Mesothelial cell of epicardium (in vitro differentiated cells): Measurements from ENCODE around the gene OCEL1. TPM values are rescaled to one million over a fixed set of nuclear protein-coding genes. Genes with fewer than 3 reads are reported as not detected.

Experiments used
- DNase-seq, 2 experiments: peaks; one replicate each; pipeline ENCODE4 v3.0.0; 2021; ENCODE audit warnings: low spot score in 2 of 2; ENCODE audit not compliant: unreplicated experiment in 2 of 2
- H3K27ac Mint-ChIP-seq: 2 replicates; pipeline ENCODE4 v1.8.0; 2021; ENCODE audit warnings: mixed read lengths
- H3K27me3 Mint-ChIP-seq: 2 replicates; pipeline ENCODE4 v1.8.0; 2021; ENCODE audit warnings: low read depth, mixed read lengths
- H3K36me3 Mint-ChIP-seq: 2 replicates; pipeline ENCODE4 v1.8.0; 2021; ENCODE audit warnings: mixed read lengths
- H3K4me1 Mint-ChIP-seq: 2 replicates; pipeline ENCODE4 v1.8.0; 2021; ENCODE audit warnings: mixed read lengths
- H3K4me3 Mint-ChIP-seq: 2 replicates; pipeline ENCODE4 v1.8.0; 2021; ENCODE audit warnings: mild to moderate bottlenecking, moderate library complexity, mixed read lengths
- H3K9me3 Mint-ChIP-seq: 2 replicates; pipeline ENCODE4 v1.8.0; 2021; ENCODE audit warnings: mixed read lengths
- total RNA-seq: library from RNA; stranded (reverse); gene quantifications from 3 replicates; pipeline ENCODE4 v1.2.1, GENCODE V29; 2021
- TF ChIP-seq, protein P1 (sequence below): fragments of 200-600 bp; sonication (generic); IDR thresholded peaks from one replicate; pipeline ENCODE4 v1.5.0; 2021; ENCODE audit warnings: antibody characterized with exemption; ENCODE audit not compliant: unreplicated experiment

OCEL1 gene
- total RNA-seq, 1 donor from 2014 or later, result 19.2 TPM

DNA sequence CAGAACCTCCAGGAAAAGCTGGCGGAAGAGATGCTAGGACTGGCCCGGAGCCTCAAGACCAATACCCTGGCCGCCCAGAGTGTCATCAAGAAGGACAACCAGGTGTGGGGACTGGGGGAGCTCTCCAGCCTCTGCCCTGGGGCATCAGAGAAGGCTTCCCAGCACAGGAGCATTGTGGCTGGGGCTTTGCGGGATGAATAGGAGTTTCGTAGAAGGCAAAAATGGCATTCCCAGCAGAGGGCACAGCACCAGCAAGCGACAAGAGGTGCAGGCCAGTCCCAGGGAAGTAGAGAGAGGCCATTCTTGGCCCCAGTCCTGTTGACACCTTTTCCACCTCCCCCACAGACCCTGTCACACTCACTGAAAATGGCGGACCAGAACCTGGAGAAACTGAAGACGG, 6.7 kb upstream of the OCEL1 start:
- H3K9me3 Mint-ChIP-seq, result no peaks in the 10 kb centered on the region
- DNase-seq, result no peak
- H3K36me3 Mint-ChIP-seq, result peaks cover 18% of the 10 kb centered on the region
- TF ChIP-seq, protein P1, sequence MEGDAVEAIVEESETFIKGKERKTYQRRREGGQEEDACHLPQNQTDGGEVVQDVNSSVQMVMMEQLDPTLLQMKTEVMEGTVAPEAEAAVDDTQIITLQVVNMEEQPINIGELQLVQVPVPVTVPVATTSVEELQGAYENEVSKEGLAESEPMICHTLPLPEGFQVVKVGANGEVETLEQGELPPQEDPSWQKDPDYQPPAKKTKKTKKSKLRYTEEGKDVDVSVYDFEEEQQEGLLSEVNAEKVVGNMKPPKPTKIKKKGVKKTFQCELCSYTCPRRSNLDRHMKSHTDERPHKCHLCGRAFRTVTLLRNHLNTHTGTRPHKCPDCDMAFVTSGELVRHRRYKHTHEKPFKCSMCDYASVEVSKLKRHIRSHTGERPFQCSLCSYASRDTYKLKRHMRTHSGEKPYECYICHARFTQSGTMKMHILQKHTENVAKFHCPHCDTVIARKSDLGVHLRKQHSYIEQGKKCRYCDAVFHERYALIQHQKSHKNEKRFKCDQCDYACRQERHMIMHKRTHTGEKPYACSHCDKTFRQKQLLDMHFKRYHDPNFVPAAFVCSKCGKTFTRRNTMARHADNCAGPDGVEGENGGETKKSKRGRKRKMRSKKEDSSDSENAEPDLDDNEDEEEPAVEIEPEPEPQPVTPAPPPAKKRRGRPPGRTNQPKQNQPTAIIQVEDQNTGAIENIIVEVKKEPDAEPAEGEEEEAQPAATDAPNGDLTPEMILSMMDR, result no peak
- H3K4me3 Mint-ChIP-seq, result no peak overlapping the region
- peaks cover 10% of the 10 kb centered on the region for H3K4me1 Mint-ChIP-seq
- H3K27ac Mint-ChIP-seq, result no peak overlapping the region
- H3K27me3 Mint-ChIP-seq, result no peaks in the 10 kb centered on the region

DNA sequence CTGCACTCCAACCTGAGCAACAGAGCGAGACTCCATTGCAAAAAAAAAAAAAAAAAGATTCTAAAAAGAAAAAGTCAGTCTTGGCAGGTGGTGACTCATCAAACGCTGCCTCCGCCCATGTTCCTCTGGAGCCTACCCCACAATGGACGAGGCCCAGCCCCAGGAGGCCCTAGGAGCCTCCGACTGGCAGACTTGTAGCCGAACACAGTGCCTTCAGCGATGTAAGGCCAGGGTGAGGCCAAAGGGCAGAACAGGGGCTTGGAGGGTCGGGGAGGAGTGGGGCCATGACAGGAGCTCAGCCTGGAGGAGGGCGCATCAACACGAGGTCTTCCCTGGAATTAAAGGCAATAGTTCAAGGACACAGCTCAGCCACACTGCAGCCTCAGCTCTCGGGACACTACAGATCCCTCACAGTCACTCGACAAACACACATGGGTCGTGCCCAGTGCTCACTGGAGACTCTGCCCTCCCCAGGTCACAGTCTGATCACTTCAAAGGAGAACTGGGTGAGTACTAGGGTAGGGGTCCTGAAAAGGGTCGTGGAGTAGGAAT, 5.7 kb upstream of the OCEL1 start:
- H3K36me3 Mint-ChIP-seq, result peaks cover 18% of the 10 kb centered on the region
- H3K4me1 Mint-ChIP-seq, result peaks cover 5% of the 10 kb centered on the region
- TF ChIP-seq, protein P1, result no peak
- no peak overlapping the region for H3K4me3 Mint-ChIP-seq
- DNase-seq, result no peak
- H3K9me3 Mint-ChIP-seq, result no peaks in the 10 kb centered on the region
- no peak overlapping the region for H3K27ac Mint-ChIP-seq
- H3K27me3 Mint-ChIP-seq, result no peaks in the 10 kb centered on the region

DNA sequence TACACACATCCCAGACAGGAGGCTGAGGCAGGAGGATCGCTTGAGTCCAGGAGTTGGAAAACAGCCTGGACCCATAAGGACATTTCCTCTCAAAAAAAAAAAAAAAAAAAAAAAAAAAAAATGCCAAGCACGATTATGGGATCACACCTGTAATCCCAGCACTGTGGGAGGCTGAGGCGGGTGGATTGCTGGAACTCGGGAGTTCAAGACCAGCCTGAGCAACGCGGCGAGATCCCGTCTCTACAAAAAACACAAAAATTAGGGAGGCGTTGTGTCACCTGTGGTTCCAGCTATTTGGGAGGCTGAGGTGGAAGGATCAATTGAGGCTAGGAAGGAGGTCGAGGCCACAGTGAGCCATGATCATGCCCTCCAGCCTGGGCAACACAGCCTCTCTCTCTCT, 973 bp upstream of the OCEL1 start:
- Mint-ChIP-seq H3K4me3 (peak overlapping the region; percentile 48), H3K4me1 (peaks cover 4% of the 10 kb centered on the region), H3K27ac (no peak overlapping the region), H3K27me3 (no peaks in the 10 kb centered on the region), H3K36me3 (peaks cover 4% of the 10 kb centered on the region), H3K9me3 (no peaks in the 10 kb centered on the region)
- no peak for DNase-seq
- TF ChIP-seq, protein P1, result no peak

DNA sequence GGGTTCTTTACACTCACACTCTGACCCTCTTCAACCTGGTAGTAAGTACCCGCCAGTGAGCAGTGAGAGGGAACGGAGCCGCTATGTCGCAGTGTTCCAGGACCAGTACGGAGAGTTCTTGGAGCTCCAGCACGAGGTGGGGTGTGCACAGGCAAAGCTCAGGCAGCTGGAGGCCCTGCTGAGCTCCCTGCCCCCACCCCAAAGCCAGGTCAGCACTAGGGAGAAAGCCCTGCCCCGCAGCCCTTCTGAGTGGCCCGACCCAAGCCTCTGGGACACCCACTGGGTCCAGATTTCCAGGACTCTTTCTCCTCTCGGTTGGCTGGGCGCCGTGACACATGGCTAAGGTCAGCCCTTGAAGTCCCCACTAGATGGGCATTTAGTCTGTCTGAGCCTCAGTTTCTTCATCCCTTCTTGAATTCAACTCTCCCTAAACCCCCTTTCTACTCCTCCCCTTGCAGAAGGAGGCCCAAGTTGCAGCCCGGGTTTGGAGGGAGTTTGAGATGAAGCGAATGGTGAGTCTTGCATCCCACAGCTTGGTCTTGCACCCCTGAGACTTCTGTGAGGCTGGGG, 1.9 kb downstream of the OCEL1 start:
- DNase-seq, result no peak
- H3K9me3 Mint-ChIP-seq, result no peaks in the 10 kb centered on the region
- no peaks in the 10 kb centered on the region for H3K27me3 Mint-ChIP-seq
- peaks cover 4% of the 10 kb centered on the region for H3K4me1 Mint-ChIP-seq
- TF ChIP-seq, protein P1, result no peak
- H3K4me3 Mint-ChIP-seq, result no peak overlapping the region
- peaks cover 11% of the 10 kb centered on the region for H3K36me3 Mint-ChIP-seq
- no peak overlapping the region for H3K27ac Mint-ChIP-seq

DNA sequence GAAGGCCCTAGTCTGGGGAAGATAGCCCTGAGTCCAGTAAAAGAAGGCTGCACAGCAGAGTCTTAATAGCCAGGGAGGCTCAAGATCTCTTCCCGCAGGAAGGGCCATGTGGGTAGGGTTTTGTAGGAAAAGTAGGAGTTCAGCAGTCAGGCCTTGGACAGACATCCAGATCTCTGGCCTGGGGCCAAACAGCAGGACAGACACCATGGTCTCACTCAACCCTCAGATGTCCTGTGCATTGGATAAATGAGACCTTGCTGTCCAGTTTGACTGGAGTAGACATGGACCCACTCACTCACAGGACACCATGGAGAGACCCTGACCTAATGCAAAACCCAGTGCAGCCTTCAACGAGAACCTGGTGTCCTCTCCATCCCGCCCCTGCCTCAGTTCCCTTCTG, 3.9 kb downstream of the OCEL1 start:
- no peaks in the 10 kb centered on the region for H3K9me3 Mint-ChIP-seq
- peaks cover 11% of the 10 kb centered on the region for H3K36me3 Mint-ChIP-seq
- H3K27ac Mint-ChIP-seq, result no peak overlapping the region
- peaks cover 4% of the 10 kb centered on the region for H3K4me1 Mint-ChIP-seq
- H3K27me3 Mint-ChIP-seq, result no peaks in the 10 kb centered on the region
- H3K4me3 Mint-ChIP-seq, result no peak overlapping the region
- DNase-seq, result no peak
- TF ChIP-seq, protein P1, result no peak

DNA sequence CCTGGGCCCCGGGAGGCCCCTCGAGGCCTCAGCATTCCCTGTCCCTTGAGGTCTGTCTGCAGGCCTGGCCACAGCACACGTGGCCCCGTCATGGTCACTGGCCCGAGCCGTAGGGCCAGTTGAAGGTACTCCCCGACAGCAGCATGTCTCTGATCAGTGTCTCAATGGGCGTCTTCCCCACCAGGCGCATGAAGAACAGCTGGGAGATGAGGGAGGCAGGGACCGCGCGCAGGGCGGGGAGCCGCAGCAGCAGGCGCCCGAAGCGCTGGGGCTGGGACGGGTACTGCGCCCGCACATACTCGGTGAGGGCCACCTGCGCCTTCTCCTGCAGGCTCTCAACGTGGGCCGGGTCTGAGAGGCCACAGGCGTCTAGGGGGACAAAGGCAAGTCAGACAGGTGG, 6.2 kb downstream of the OCEL1 start:
- no peak overlapping the region for H3K4me3 Mint-ChIP-seq
- H3K27ac Mint-ChIP-seq, result no peak overlapping the region
- peaks cover 10% of the 10 kb centered on the region for H3K36me3 Mint-ChIP-seq

More for the DNA sequence above, 6.2 kb downstream of the OCEL1 start:
- TF ChIP-seq, protein P1, result no peak
- Mint-ChIP-seq H3K27me3 (no peaks in the 10 kb centered on the region), H3K9me3 (no peaks in the 10 kb centered on the region), H3K4me1 (peaks cover 7% of the 10 kb centered on the region)
- no peak for DNase-seq
